Breast epithelium (tissue), 4 donors: ENCODE data around the gene FHL3. TPM values are rescaled to one million over a fixed set of nuclear protein-coding genes. Genes with fewer than 3 reads are reported as not detected.
A peak's percentile ranks its signal among the peaks of the same experiment; 100 is the strongest.

Experiments used
- DNase-seq, 2 donors: peaks; one replicate each; pipeline ENCODE4 v3.0.0-alpha.2; 2019; ENCODE audit warnings: low spot score in 2 of 2
- H3K27ac ChIP-seq, 2 donors: fragments of 200-600 bp; sonication (generic) in 1 of 2; one replicate each; pipeline ENCODE4 v1.5.1; 2016 to 2019; ENCODE audit warnings: mild to moderate bottlenecking in 1 of 2
- H3K27me3 ChIP-seq, 2 donors: fragments of 200-600 bp; sonication (generic) in 1 of 2; one replicate each; pipeline versions ENCODE4 v1.5.1 to v1.6.0; 2017 to 2019; ENCODE audit warnings: control low read depth in 1 of 2, mild to moderate bottlenecking in 1 of 2
- H3K36me3 ChIP-seq: fragments of 200-600 bp; one replicate; pipeline ENCODE4 v1.5.1; 2019
- H3K4me1 ChIP-seq, 2 donors: fragments of 200-600 bp; sonication (generic); one replicate each; pipeline ENCODE4 v1.5.1; 2016 to 2019; ENCODE audit warnings: control low read depth in 1 of 2
- H3K4me3 ChIP-seq, 3 donors: fragments of 200-600 bp; sonication (generic); 1 replicate in 2 of 3; 2 replicates in 1 of 3; pipeline ENCODE4 v1.5.1; 2016 to 2019; ENCODE audit warnings: mild to moderate bottlenecking in 3 of 3, moderate library complexity in 2 of 3
- H3K9me3 ChIP-seq, 2 donors: fragments of 200-600 bp; sonication (generic) in 1 of 2; one replicate each; pipeline ENCODE4 v1.5.1; 2016 to 2019; ENCODE audit warnings: control low read depth in 1 of 2
- CTCF ChIP-seq, 3 donors: fragments of 450-650 bp; IDR thresholded peaks; one replicate each; pipeline ENCODE4 v1.5.1; 2016 to 2017; ENCODE audit warnings: antibody characterized with exemption in 3 of 3, mild to moderate bottlenecking in 3 of 3, moderate library complexity in 3 of 3
- POLR2A ChIP-seq: fragments of 450-650 bp; IDR thresholded peaks from one replicate; pipeline ENCODE4 v1.6.1; 2016; ENCODE audit warnings: antibody characterized with exemption, mild to moderate bottlenecking, moderate library complexity
- POLR2AphosphoS5 ChIP-seq, 3 donors: sonication (generic); formaldehyde crosslinking; IDR thresholded peaks; one replicate each; pipeline ENCODE4 v1.6.1; 2017; ENCODE audit warnings: antibody characterized with exemption in 3 of 3
- intact Hi-C: fragments of 100-400 bp; cut with DNase I; formaldehyde crosslinking; loops from one replicate; pipeline ENCODE4 v1.15.1; 2023; ENCODE audit warnings: low total_unique reads
- total RNA-seq, 3 donors: library from RNA; depleted of rRNA; stranded (reverse); fragments of >200 nt; gene quantifications; one replicate each; pipeline ENCODE4 v1.1.0, GENCODE V29; 2016

The FHL3 gene
- total RNA-seq, 3 donors from 2014 or later = 11.8 to 22.6 (median 21.4) TPM

- no peak for TF ChIP-seq POLR2A
- TF ChIP-seq POLR2AphosphoS5 (IDR thresholded peaks at IDR 0.05) = no peak
- no peak for TF ChIP-seq CTCF (IDR thresholded peaks at IDR 0.05)
- no peaks in the 10 kb centered on the region for H3K36me3 ChIP-seq
- no peaks in the 10 kb centered on the region for H3K9me3 ChIP-seq
- intact Hi-C loops = no loop called here
- peaks cover 12 to 38% of the 10 kb centered on the region in 2 donors for H3K27me3 ChIP-seq
- DNase-seq = no peak
- peak overlapping the region in 2 of 3 donors; percentile 63 to 70 for H3K4me3 ChIP-seq
- H3K27ac ChIP-seq = no peak overlapping the region
- H3K4me1 ChIP-seq = peaks cover 3 to 4% of the 10 kb centered on the region in 2 donors
These were observed 40.4 kb upstream of the FHL3 start for GRCh38 chr1:38045401-38046332.

- H3K27me3 ChIP-seq = peaks cover 12 to 38% of the 10 kb centered on the region in 2 donors
- peak overlapping the region; percentile 18 to 70 (median 63) for H3K4me3 ChIP-seq
- no peak for TF ChIP-seq POLR2A
- no peak for TF ChIP-seq POLR2AphosphoS5 (IDR thresholded peaks at IDR 0.05)
- no peak for TF ChIP-seq CTCF (IDR thresholded peaks at IDR 0.05)
- intact Hi-C loops = no loop called here
- no peak for DNase-seq
- H3K9me3 ChIP-seq = no peaks in the 10 kb centered on the region
- H3K27ac ChIP-seq = no peak overlapping the region
- H3K4me1 ChIP-seq = peaks cover 3 to 4% of the 10 kb centered on the region in 2 donors
- no peaks in the 10 kb centered on the region for H3K36me3 ChIP-seq
These were observed 39.2 kb upstream of the FHL3 start for GRCh38 chr1:38044221-38045215.

GRCh38 chr1:38043036-38043747, 37.9 kb upstream of the FHL3 start:
- H3K4me3 ChIP-seq = no peak overlapping the region
- intact Hi-C loops = no loop called here
- DNase-seq = no peak
- H3K9me3 ChIP-seq = no peaks in the 10 kb centered on the region
- peaks cover 12 to 38% of the 10 kb centered on the region in 2 donors for H3K27me3 ChIP-seq
- TF ChIP-seq POLR2A (no peak), POLR2AphosphoS5 (IDR thresholded peaks at IDR 0.05) (no peak), CTCF (IDR thresholded peaks at IDR 0.05) (no peak)
- H3K27ac ChIP-seq = no peak overlapping the region
- no peaks in the 10 kb centered on the region for H3K36me3 ChIP-seq
- peaks cover 3 to 4% of the 10 kb centered on the region in 2 donors for H3K4me1 ChIP-seq

- H3K27ac ChIP-seq = no peak overlapping the region
- peaks cover 3 to 4% of the 10 kb centered on the region in 2 donors for H3K4me1 ChIP-seq
- TF ChIP-seq POLR2AphosphoS5 (IDR thresholded peaks at IDR 0.05) (no peak), CTCF (IDR thresholded peaks at IDR 0.05) (no peak), POLR2A (no peak)
- peaks cover 12 to 38% of the 10 kb centered on the region in 2 donors for H3K27me3 ChIP-seq
- no peaks in the 10 kb centered on the region for H3K36me3 ChIP-seq
- H3K4me3 ChIP-seq = no peak overlapping the region
- no peak for DNase-seq
- no peaks in the 10 kb centered on the region for H3K9me3 ChIP-seq
- intact Hi-C loops = no loop called here
These were observed 36.9 kb upstream of the FHL3 start for GRCh38 chr1:38041936-38042834.
